ENCODE data around the gene LIF.

- no peak for TF ChIP-seq MAX (IDR thresholded peaks at IDR 0.05)
- TF ChIP-seq EZH2 (IDR thresholded peaks at IDR 0.05) = no peak
- TF ChIP-seq SP1 (IDR thresholded peaks at IDR 0.05; ENCODE audit: low read depth) = no peak
- no peak for TF ChIP-seq CTCF (IDR thresholded peaks at IDR 0.05 in 2 of 3, conservative IDR thresholded peaks at IDR 0.05 in 1 of 3; ENCODE audit: borderline replicate concordance in 1 of 3, insufficient read depth in 1 of 3, low read depth in 2 of 3, low read length in 2 of 3)
- no peak for TF ChIP-seq POLR2A (IDR thresholded peaks at IDR 0.05; ENCODE audit: borderline replicate concordance, extremely low read depth, insufficient read depth, insufficient read length)
- no peak for TF ChIP-seq REST (IDR thresholded peaks at IDR 0.05; ENCODE audit: low read depth)
- TF ChIP-seq JUND (IDR thresholded peaks at IDR 0.05) = no peak
- TF ChIP-seq POLR2AphosphoS5 (IDR thresholded peaks at IDR 0.05; ENCODE audit: low read depth, low read length) = no peak
- no peak for TF ChIP-seq TCF7L2 (IDR thresholded peaks at IDR 0.05; ENCODE audit: borderline replicate concordance, extremely low read depth, insufficient read depth, insufficient read length)
- no peak for TF ChIP-seq EGR1 (IDR thresholded peaks at IDR 0.05; ENCODE audit: low read depth)
- no peak for TF ChIP-seq ZFX (IDR thresholded peaks at IDR 0.05)
- no peak for TF ChIP-seq RAD21 (IDR thresholded peaks at IDR 0.05; ENCODE audit: low read depth)
Measured at GRCh38 chr22:30260682-30261081, 14.1 kb upstream of the LIF start.
